Retinal pigment epithelial cell (primary cell): ENCODE measurements around the gene STAG3.
A peak's percentile ranks its signal among the peaks of the same experiment; 100 is the strongest.

Experiments used
- DNase-seq: peaks from one replicate; pipeline ENCODE4 v3.0.0-alpha.2; 2010; ENCODE audit warnings: low read depth
- H3K4me3 ChIP-seq: 2 replicates; pipeline ENCODE4 v1.5.1; 2011; ENCODE audit warnings: mild to moderate bottlenecking, low read length, control low read depth, moderate library complexity
- TF ChIP-seq, protein P1 (sequence below): conservative IDR thresholded peaks from 2 replicates; pipeline ENCODE4 v1.5.1; 2011; ENCODE audit warnings: low read depth, low read length, control low read depth, inconsistent platforms

The STAG3 gene

DNA sequence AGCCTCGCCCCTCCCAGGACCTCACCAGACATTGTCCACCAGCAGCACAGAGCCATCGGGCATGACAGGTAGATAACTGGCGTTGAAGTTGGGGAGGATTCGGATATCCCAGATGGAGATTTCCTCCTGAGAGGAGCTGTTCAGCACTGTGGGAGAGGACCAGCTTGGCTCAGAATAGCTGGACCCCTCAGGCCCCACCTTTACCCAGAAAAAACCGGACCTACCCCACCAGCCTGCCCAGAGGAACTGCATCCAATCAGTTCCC is 20.7 kb upstream of the STAG3 start:
- DNase-seq, result no peak
- H3K4me3 ChIP-seq, result no peak overlapping the region
- TF ChIP-seq, protein P1, sequence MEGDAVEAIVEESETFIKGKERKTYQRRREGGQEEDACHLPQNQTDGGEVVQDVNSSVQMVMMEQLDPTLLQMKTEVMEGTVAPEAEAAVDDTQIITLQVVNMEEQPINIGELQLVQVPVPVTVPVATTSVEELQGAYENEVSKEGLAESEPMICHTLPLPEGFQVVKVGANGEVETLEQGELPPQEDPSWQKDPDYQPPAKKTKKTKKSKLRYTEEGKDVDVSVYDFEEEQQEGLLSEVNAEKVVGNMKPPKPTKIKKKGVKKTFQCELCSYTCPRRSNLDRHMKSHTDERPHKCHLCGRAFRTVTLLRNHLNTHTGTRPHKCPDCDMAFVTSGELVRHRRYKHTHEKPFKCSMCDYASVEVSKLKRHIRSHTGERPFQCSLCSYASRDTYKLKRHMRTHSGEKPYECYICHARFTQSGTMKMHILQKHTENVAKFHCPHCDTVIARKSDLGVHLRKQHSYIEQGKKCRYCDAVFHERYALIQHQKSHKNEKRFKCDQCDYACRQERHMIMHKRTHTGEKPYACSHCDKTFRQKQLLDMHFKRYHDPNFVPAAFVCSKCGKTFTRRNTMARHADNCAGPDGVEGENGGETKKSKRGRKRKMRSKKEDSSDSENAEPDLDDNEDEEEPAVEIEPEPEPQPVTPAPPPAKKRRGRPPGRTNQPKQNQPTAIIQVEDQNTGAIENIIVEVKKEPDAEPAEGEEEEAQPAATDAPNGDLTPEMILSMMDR, result no peak

DNA sequence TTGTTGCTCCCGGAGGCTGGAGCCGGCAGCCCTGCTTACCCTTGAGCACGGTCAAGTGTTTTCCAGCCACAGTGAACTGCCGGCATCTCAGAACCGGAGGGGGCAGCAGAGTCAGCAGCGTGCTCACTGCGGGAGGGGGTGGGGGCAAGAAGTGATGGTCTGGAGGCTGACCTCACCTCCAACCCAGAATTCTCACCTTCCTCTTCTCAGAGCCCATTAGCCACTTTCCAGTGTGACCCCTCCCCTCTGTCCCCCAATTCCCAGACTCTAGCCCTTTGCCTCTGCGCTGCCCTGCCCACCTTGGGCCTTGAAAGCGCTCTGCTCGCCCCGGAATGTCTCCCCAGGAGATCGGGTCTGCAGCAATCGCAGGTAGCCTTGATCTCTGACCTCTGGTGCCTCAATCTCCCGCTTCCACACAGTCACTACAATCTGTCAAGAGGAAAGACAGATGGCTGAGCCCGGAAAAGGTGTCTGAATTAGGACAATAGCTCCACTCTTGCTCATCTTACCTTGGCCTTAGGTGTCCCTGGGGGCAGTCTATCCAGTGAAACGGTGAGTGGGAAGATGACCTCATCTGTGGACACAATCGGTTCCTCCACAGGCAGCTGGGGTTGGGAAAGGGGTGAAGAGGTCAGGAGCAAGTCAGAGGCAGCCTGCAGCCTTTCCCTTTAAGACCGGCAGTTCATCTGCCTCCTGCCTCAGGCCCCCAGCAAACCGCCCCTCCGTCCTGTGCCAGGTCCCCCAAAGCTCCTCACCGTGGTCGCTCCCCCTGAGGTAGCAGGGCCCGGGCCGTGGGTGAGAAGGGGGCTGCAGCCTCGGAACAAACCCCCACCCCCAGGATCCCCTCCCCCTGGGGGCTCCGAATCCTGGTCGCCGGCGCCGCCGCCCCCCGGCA is 20.1 kb upstream of the STAG3 start:
- no peak for DNase-seq
- TF ChIP-seq, protein P1, result peak; percentile 18
- peak overlapping the region; percentile 60 for H3K4me3 ChIP-seq

DNA sequence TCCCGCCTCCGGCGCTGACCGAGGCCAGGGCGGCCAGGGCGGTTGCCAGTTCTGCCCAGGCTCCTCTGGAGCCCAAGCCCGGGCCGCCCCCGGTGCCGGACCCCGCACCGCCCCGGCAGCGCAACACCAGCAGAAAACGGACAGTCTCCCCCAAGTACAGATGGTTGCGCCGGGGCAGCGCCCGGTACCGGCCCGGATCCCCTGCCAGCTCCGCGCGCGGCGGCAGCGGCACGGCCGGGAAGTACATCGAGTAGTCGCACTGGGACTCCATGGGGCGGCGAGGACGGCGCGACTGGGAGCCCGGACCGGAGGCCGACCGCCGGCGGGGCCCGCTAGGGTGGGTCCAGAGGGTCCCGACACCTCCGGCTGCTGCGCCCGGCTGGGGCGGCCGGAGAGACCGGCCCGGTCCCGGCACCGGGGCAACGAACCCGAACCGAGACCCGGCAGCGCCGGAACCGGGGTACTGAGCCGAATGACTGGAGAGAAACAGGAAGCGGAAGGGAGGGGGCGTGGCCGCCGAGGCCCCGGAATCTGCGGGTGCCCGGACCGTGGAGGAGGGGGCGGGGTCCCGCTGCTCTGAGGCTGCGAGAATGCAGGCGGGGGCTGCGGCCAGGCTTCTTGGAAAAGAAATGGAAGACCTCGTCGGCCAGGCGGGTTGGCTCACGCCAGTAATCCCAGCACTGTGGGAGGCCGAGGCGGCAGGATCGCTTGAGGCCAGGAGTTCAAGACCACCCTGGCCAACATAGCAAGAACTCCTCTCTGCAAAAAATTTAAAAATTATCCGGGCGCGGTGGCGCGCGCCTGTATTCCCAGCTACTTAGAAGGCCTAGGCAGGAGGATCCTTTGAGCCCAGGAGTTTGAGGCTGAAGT is 19.3 kb upstream of the STAG3 start, which contains the start of gene TRAPPC14:
TRAPPC14 (minus strand) TSS at position 495 of the 870 bp plus-strand sequence; CDS start at position 271, 224 bp downstream.
- TF ChIP-seq, protein P1, result no peak
- peak within 1 kb of the TSS; percentile 60 for H3K4me3 ChIP-seq
- peak; percentile 41 for DNase-seq

DNA sequence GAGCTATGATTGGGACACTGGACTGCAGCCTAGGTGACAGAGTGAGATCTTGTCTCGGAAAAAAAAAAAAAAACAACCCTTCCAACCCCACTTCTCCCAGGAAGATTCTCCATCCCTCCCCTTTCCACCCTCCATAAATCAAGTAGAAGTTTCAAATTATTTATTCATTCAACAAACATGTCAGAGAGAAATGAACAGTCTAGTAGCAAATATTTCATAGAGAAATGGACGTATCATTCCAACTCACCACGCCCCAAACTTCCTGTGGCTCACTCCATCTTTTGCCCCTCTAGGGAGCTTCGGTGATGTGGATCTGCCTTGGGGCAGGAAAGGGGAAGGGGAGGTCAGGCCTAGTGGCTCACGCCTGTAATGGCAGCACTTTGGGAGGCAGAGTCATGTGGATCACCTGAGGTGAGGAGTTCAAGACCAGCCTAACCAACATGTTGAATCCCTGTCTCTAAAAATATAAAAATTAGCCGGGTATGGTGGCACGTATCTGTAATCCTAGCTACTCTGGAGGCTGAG is 18.6 kb upstream of the STAG3 start:
- H3K4me3 ChIP-seq, result peak overlapping the region; percentile 60
- TF ChIP-seq, protein P1, result no peak
- DNase-seq, result no peak

DNA sequence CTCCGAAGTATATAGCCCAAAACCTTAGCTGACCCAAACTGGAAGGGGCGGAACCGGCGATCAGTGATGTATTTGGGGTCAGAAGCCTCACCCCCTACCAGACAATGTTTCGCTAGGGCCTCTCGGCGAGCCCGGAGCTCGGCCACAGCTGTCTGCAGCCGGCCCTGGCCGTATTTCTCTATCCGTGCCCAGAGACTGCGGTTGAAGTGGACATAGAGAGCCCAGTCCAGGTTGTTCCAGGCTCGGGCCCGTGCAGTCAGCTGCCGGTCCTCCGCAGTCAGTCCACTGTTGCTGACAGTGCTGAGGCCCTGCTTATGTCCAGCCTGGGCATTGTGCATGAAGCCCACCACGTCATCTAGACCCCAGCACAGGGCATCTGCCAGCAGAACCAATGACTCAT is 17.7 kb upstream of the STAG3 start:
- DNase-seq, result no peak
- H3K4me3 ChIP-seq, result no peak overlapping the region
- TF ChIP-seq, protein P1, result no peak

DNA sequence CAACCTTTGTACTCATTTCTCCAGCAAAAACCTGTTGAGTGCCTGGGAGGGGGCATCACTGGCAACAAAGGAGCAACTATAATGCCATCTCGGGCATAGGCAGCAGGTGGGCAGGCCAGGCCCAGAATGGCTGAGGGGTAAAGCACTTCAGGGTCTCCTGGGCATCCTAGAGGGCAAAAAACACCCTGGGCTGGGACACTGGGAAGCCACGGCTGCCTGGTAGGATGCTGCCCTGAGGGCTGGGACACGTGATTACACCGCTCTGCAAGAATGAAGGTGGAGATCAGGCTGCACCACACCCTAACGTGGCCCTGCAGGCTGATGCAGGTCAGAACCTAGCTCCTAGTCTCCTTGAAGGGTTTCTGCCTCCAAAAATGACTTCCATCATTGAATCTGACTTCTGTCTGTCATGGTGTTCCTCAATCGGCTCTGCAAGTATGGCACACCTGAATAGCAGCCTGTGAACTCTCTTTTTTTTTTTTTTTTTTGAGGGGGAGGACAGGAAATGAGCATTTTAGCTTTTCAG is 14.6 kb upstream of the STAG3 start:
- H3K4me3 ChIP-seq, result no peak overlapping the region
- no peak for DNase-seq
- TF ChIP-seq, protein P1, result no peak
